Parathyroid adenoma (tissue), 2 donors: Measurements from ENCODE around the gene ATP6V1C2.

Experiments used
- H2AFZ ChIP-seq: fragments of 300-600 bp; sonication (generic); one replicate; pipeline ENCODE4 v1.7.0; 2017; ENCODE audit warnings: antibody characterized with exemption, mild to moderate bottlenecking
- H3K27ac ChIP-seq: fragments of 300-600 bp; sonication (generic); one replicate; pipeline ENCODE4 v1.7.0; 2017
- H3K27me3 ChIP-seq: fragments of 300-600 bp; sonication (generic); one replicate; pipeline ENCODE4 v1.7.0; 2017; ENCODE audit warnings: low read length; ENCODE audit not compliant: control insufficient read depth, insufficient read depth
- H3K36me3 ChIP-seq: fragments of 300-600 bp; sonication (generic); one replicate; pipeline ENCODE4 v1.7.0; 2017; ENCODE audit warnings: low read length; ENCODE audit not compliant: control insufficient read depth, insufficient read depth
- H3K4me1 ChIP-seq: fragments of 300-600 bp; sonication (generic); one replicate; pipeline ENCODE4 v1.7.0; 2017; ENCODE audit warnings: control low read depth
- H3K4me2 ChIP-seq: fragments of 300-600 bp; sonication (generic); one replicate; pipeline ENCODE4 v1.7.0; 2017; ENCODE audit warnings: low read length
- H3K4me3 ChIP-seq: fragments of 300-600 bp; sonication (generic); one replicate; pipeline ENCODE4 v1.7.0; 2017; ENCODE audit warnings: low read depth, low read length
- H3K79me2 ChIP-seq: fragments of 300-600 bp; sonication (generic); one replicate; pipeline ENCODE4 v1.7.0; 2017; ENCODE audit warnings: control low read depth
- H3K9ac ChIP-seq: fragments of 300-600 bp; sonication (generic); one replicate; pipeline ENCODE4 v1.7.0; 2017; ENCODE audit warnings: mild to moderate bottlenecking
- H3K9me3 ChIP-seq: fragments of 300-600 bp; sonication (generic); one replicate; pipeline ENCODE4 v1.7.0; 2017; ENCODE audit warnings: low read length; ENCODE audit not compliant: control insufficient read depth
- CTCF ChIP-seq: fragments of 300-600 bp; sonication (generic); IDR thresholded peaks from one replicate; pipeline ENCODE4 v1.7.0; 2017; ENCODE audit warnings: antibody characterized with exemption, mild to moderate bottlenecking
- donor health status: primary hyperparathyroidism.

ATP6V1C2 gene

GRCh38 chr2:10753156-10753555 is 31.7 kb downstream of the ATP6V1C2 start:
- no peak for TF ChIP-seq CTCF
- Histone ChIP-seq H3K27ac (no peak overlapping the region), H3K9me3 (no peaks in the 10 kb centered on the region), H3K79me2 (no peaks in the 10 kb centered on the region), H3K4me3 (no peak overlapping the region), H3K9ac (no peak overlapping the region), H3K4me2 (no peak overlapping the region), H3K36me3 (no peaks in the 10 kb centered on the region), H3K4me1 (peaks cover 6% of the 10 kb centered on the region), H2AFZ (no peak overlapping the region), H3K27me3 (no peaks in the 10 kb centered on the region)

GRCh38 chr2:10753876-10754275 is 32.4 kb downstream of the ATP6V1C2 start:
- peaks cover 6% of the 10 kb centered on the region for H3K4me1 ChIP-seq
- H3K4me3 ChIP-seq = no peak overlapping the region
- H3K27ac ChIP-seq = no peak overlapping the region
- no peak overlapping the region for H3K9ac ChIP-seq
- H2AFZ ChIP-seq = no peak overlapping the region
- no peak for TF ChIP-seq CTCF
- H3K4me2 ChIP-seq = no peak overlapping the region
- no peaks in the 10 kb centered on the region for H3K27me3 ChIP-seq
- no peaks in the 10 kb centered on the region for H3K9me3 ChIP-seq
- H3K79me2 ChIP-seq = no peaks in the 10 kb centered on the region
- H3K36me3 ChIP-seq = no peaks in the 10 kb centered on the region

- Histone ChIP-seq H3K27me3 (no peaks in the 10 kb centered on the region), H3K79me2 (no peaks in the 10 kb centered on the region), H3K9ac (no peak overlapping the region), H2AFZ (no peak overlapping the region), H3K4me2 (no peak overlapping the region), H3K36me3 (no peaks in the 10 kb centered on the region), H3K4me1 (peaks cover 6% of the 10 kb centered on the region), H3K9me3 (no peaks in the 10 kb centered on the region), H3K27ac (no peak overlapping the region), H3K4me3 (no peak overlapping the region)
- no peak for TF ChIP-seq CTCF
Measured at GRCh38 chr2:10755621-10756020, 34.2 kb downstream of the ATP6V1C2 start.

GRCh38 chr2:10757814-10758286 is 36.4 kb downstream of the ATP6V1C2 start:
- Histone ChIP-seq H3K36me3 (no peaks in the 10 kb centered on the region), H3K4me2 (no peak overlapping the region), H2AFZ (peak overlapping the region; percentile 75), H3K9me3 (no peaks in the 10 kb centered on the region), H3K79me2 (no peaks in the 10 kb centered on the region), H3K27ac (peak overlapping the region; percentile 61), H3K27me3 (no peaks in the 10 kb centered on the region), H3K4me1 (peaks cover 6% of the 10 kb centered on the region), H3K4me3 (no peak overlapping the region), H3K9ac (no peak overlapping the region)
- no peak for TF ChIP-seq CTCF

GRCh38 chr2:10759151-10759714 is 37.8 kb downstream of the ATP6V1C2 start:
- peak overlapping the region; percentile 34 for H2AFZ ChIP-seq
- H3K79me2 ChIP-seq = no peaks in the 10 kb centered on the region
- H3K4me3 ChIP-seq = no peak overlapping the region
- H3K36me3 ChIP-seq = no peaks in the 10 kb centered on the region
- H3K27me3 ChIP-seq = no peaks in the 10 kb centered on the region
- H3K4me1 ChIP-seq = peaks cover 6% of the 10 kb centered on the region
- H3K27ac ChIP-seq = no peak overlapping the region
- no peaks in the 10 kb centered on the region for H3K9me3 ChIP-seq
- no peak for TF ChIP-seq CTCF
- H3K4me2 ChIP-seq = no peak overlapping the region
- H3K9ac ChIP-seq = no peak overlapping the region
